Nephron (organoid): ENCODE measurements around the gene TMPRSS3.

Experiments used
- H3K27ac Mint-ChIP-seq, 3 experiments: 2 replicates each; pipeline ENCODE4 v1.8.0; 2020; ENCODE audit warnings: mixed read lengths in 3 of 3, mild to moderate bottlenecking in 2 of 3, moderate library complexity in 1 of 3
- H3K27me3 Mint-ChIP-seq: 2 replicates; pipeline ENCODE4 v1.8.0; 2021; ENCODE audit warnings: low read depth, mild to moderate bottlenecking, moderate library complexity, mixed read lengths
- H3K36me3 Mint-ChIP-seq: 2 replicates; pipeline ENCODE4 v1.8.0; 2020; ENCODE audit warnings: low read depth, mixed read lengths
- H3K4me1 Mint-ChIP-seq: 2 replicates; pipeline ENCODE4 v1.8.0; 2020; ENCODE audit warnings: mixed read lengths
- H3K4me3 Mint-ChIP-seq, 3 experiments: 2 replicates each; pipeline ENCODE4 v1.8.0; 2020; ENCODE audit warnings: mild to moderate bottlenecking in 3 of 3, mixed read lengths in 3 of 3, moderate library complexity in 2 of 3
- H3K9me3 Mint-ChIP-seq: 2 replicates; pipeline ENCODE4 v1.8.0; 2020; ENCODE audit warnings: mixed read lengths
- TF ChIP-seq, protein P1 (sequence below), 3 experiments: fragments of 200-600 bp; sonication (generic); IDR thresholded peaks; one replicate each; pipeline ENCODE4 v1.5.0; 2021; ENCODE audit warnings: antibody characterized with exemption in 3 of 3; ENCODE audit not compliant: unreplicated experiment in 3 of 3

The TMPRSS3 gene

DNA sequence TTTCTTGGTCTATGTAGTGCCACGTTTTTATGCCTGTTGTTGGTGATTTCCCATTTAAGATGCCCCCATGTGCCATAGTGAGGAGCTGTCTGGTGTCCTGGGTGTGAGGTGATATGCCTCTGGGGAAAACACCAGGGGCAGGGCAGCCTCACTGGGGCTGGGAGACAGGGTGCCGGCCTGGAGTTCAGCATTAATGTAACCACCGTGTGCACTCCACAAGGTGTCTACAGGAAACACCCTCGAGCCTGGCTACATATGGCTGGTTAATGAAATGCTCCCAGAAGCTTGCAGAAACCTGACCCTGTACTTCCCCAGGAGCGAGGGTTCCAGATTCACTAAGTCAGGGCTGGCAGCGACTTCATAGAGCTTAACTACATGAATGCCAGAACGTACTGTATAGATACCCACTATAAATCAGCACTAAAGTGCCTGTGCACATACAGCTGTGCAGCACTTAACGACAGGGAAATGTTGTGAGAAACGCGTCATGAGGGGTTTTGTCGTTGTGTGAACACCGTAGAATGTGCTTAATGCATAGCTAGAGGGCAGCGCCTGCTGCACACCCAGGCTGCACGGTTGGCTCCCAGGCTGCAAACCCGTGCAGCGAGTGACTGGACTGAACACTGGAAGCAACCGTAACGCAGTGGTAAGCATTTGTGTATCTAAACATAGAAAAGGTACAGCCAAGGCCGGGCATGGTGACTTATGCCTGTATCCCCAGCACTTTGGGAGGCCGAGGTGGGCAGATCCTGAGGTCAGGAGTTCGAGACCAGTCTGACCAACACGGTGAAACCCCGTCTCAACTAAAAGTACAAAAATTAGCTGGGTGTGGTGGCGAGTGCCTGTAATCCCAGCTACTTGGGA is 55.4 kb downstream of the TMPRSS3 start:
- TF ChIP-seq, protein P1, sequence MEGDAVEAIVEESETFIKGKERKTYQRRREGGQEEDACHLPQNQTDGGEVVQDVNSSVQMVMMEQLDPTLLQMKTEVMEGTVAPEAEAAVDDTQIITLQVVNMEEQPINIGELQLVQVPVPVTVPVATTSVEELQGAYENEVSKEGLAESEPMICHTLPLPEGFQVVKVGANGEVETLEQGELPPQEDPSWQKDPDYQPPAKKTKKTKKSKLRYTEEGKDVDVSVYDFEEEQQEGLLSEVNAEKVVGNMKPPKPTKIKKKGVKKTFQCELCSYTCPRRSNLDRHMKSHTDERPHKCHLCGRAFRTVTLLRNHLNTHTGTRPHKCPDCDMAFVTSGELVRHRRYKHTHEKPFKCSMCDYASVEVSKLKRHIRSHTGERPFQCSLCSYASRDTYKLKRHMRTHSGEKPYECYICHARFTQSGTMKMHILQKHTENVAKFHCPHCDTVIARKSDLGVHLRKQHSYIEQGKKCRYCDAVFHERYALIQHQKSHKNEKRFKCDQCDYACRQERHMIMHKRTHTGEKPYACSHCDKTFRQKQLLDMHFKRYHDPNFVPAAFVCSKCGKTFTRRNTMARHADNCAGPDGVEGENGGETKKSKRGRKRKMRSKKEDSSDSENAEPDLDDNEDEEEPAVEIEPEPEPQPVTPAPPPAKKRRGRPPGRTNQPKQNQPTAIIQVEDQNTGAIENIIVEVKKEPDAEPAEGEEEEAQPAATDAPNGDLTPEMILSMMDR (IDR thresholded peaks at IDR 0.05; ENCODE audit: unreplicated experiment in 3 of 3) = no peak
- Mint-ChIP-seq H3K9me3 (no peaks in the 10 kb centered on the region), H3K27ac (peak overlapping the region in 1 of 3 experiments; percentile 48), H3K27me3 (peaks cover 24% of the 10 kb centered on the region), H3K4me3 (no peak overlapping the region), H3K4me1 (peaks cover 20% of the 10 kb centered on the region), H3K36me3 (no peaks in the 10 kb centered on the region)

DNA sequence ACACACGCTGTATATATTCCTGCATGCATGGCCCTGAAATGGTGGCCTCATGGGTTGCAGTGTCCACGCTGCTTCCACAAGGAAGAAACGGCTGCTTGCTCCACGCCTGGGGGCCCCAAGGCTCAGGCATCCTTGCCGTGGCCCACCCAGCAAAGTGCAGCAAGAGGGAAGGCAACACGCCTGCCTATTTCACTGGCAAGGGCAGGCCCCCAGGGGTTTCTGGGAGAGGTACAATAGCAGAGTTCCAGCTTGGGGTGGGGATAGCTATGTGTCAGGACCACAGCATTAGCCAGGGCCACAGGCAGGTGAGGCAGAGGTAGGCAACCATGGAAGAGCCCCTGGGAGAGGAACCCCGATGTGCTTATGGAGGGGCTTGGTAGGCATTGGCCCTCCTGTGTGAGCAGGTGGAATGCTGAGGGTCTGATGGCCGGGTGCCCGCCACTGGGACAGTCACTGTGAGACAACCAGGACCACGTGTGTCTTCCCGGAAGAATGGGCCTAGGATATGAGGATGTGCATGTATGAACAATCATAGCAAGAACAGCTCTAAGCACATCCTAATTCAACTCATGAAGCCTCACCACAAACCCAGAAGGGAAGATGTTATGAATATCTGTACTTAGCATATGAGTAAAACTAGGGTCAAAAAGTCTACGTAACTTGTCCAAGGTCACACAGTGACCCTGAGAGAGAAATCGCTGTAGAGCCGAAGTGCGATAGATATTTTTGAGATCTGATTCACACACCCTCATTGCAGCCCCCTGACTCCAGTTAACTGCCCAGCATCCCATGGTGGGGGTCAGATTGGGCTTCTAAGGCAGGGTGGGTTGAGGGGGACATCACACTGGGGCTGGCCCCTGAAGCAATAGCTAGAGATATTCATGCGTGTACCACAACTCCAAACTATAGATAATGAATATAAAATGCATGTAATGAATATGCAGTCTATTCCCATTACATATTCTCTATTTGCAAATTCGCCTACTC is 56.8 kb downstream of the TMPRSS3 start:
- H3K9me3 Mint-ChIP-seq = no peaks in the 10 kb centered on the region
- TF ChIP-seq, protein P1 (IDR thresholded peaks at IDR 0.05; ENCODE audit: unreplicated experiment in 3 of 3) = no peak
- peaks cover 30% of the 10 kb centered on the region for H3K27me3 Mint-ChIP-seq
- H3K4me1 Mint-ChIP-seq = peaks cover 20% of the 10 kb centered on the region
- H3K36me3 Mint-ChIP-seq = no peaks in the 10 kb centered on the region
- H3K4me3 Mint-ChIP-seq = no peak overlapping the region
- H3K27ac Mint-ChIP-seq = peak overlapping the region; percentile 33 to 67 (median 58)

DNA sequence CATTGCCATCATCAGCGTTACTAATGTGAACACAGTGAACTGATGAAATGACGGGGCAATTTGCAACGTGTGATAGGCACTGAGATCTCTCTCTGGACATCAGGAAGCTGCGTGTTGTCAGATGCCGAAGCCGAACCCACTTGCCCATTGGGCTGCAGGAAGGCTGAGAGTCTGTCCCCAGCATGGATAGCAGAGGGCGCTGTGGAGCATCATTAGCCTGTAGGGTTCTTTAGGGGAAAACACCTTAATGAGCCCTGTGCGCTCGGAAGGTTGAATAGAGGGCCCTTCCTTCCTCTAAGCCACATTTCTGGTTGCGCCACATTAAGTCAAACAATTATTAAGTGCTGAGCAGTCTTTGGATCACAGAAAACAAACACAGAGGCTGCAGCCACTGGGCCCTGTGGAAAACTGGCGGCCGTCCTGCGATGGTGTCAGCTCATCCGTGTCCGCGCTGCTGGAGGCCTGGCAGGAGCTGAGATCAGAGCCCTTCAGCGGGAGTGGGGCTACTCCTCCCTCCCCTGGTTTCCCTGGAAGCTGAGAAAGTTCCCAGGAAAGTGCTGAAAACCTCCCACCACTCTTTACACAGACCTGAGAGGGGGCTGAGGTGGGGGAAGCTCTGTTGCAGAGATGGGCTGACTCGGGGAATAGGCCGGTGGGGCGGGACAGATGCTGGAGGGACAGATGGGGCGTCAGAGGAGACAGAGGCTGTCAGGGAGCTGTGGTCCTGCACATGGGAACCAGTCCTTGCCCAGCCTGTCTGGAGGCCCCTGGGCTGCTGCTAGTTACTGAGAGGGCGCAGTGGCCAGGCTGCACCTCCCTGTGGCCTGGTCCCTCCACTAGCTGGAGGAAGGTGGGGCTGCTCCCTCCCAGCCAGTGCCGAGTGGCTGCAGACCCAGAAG is 57.8 kb downstream of the TMPRSS3 start:
- no peaks in the 10 kb centered on the region for H3K36me3 Mint-ChIP-seq
- peaks cover 2% of the 10 kb centered on the region for H3K9me3 Mint-ChIP-seq
- peak overlapping the region; percentile 33 to 67 (median 58) for H3K27ac Mint-ChIP-seq
- H3K27me3 Mint-ChIP-seq = peaks cover 35% of the 10 kb centered on the region
- peaks cover 20% of the 10 kb centered on the region for H3K4me1 Mint-ChIP-seq
- H3K4me3 Mint-ChIP-seq = peak overlapping the region in 2 of 3 experiments; percentile 15 to 35
- TF ChIP-seq, protein P1 (IDR thresholded peaks at IDR 0.05; ENCODE audit: unreplicated experiment in 3 of 3) = peak; percentile 57 to 73 (median 68)

DNA sequence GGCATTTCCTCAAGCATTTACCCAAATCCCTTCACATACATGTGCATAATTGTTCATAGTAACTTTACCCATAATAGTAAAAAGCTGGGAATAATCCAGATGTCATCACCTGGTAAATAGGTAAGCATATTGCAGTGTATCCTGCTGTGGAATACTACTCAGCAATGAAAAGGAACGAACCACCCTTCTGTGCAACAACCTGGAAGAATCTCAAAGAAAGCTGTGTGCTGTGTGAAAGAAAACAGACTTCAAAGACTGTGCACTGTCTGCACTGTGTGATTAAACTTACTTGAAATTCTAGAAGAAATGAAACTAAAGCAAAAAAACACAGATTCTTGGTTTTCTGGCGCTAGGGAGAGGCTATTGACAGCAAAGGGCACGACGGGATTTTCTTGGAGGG is 58.6 kb downstream of the TMPRSS3 start:
- peaks cover 20% of the 10 kb centered on the region for H3K4me1 Mint-ChIP-seq
- no peaks in the 10 kb centered on the region for H3K36me3 Mint-ChIP-seq
- TF ChIP-seq, protein P1 (IDR thresholded peaks at IDR 0.05; ENCODE audit: unreplicated experiment in 3 of 3) = no peak
- H3K9me3 Mint-ChIP-seq = peaks cover 2% of the 10 kb centered on the region
- no peak overlapping the region for H3K4me3 Mint-ChIP-seq
- H3K27ac Mint-ChIP-seq = peak overlapping the region in 1 of 3 experiments; percentile 58
- peaks cover 41% of the 10 kb centered on the region for H3K27me3 Mint-ChIP-seq

DNA sequence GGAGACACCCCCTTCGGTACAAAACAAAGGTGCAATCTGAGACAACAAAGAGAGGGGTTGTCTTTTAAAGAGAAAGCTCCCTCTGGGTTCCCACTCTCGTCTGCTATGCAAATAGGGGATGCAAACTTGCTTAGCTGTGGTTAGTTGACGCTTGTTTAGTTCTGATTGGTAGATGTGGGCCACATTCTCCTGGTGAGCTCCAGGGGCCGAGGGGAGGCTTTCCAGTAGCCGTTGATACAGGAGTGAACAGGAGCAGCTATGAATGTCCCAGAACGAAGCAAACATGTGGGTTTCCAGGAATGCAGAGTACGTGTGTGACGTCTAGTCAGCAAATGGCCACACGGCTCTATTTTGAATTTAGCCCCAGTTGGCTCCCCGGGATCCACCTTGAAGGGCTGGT is 59.8 kb downstream of the TMPRSS3 start:
- Mint-ChIP-seq H3K36me3 (no peaks in the 10 kb centered on the region), H3K27ac (no peak overlapping the region), H3K4me3 (peak overlapping the region in 2 of 3 experiments; percentile 17 to 41), H3K9me3 (peaks cover 12% of the 10 kb centered on the region), H3K27me3 (peaks cover 41% of the 10 kb centered on the region), H3K4me1 (peaks cover 20% of the 10 kb centered on the region)
- TF ChIP-seq, protein P1 (IDR thresholded peaks at IDR 0.05; ENCODE audit: unreplicated experiment in 3 of 3) = no peak
